LoVo (cell line): ENCODE results near the gene ANKRD35.
"Not testable (repeated sequence)": the region's sequence is repeated elsewhere in the genome, so short reads cannot be mapped to it uniquely, and the experiment has no call there.

Experiments used
- DNase-seq: peaks from one replicate; pipeline ENCODE4 v3.0.0-alpha.2; 2016; ENCODE audit warnings: low spot score

Gene ANKRD35

DNA sequence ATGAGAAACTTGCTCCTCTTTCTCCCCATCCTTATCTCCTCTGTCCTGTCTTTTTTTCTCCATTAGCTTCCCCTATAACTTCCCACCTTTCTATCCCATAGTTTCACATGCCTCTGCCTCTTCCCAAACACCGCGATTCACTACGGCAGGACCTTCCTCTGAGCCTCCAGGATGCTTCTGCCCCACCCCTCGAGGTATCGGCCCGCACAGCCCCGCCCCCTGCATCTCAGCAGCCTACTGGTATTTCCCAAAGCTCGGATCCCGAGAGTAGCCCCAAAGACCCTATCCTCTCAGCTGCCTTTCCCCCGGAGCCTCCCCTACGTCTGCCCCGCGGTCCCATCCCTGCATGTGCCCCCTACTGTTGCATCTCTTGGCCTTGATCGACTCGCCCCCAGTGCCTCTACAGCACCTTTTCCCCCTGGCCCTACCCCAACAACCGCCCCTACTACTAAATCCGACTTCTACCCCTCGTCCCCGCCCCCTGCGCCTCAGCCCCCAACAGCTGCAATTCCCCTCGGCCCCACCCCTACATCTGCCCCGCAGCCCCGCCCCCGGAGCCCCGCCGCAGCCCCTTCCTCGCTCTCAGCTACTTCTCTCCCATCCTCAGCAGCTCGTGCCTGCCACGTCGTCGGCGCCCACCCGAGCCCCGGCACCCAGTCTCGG lies 27.3 kb downstream of the ANKRD35 start:
- DNase-seq, result peak; percentile 30

GRCh38 chr1:145857170-145857569 lies 28.5 kb downstream of the ANKRD35 start:
- DNase-seq, result no peak

GRCh38 chr1:145855426-145855948 lies 30.2 kb downstream of the ANKRD35 start:
- DNase-seq, result no peak

- no peak for DNase-seq
These were observed 36.1 kb downstream of the ANKRD35 start for GRCh38 chr1:145849356-145850160.

DNA sequence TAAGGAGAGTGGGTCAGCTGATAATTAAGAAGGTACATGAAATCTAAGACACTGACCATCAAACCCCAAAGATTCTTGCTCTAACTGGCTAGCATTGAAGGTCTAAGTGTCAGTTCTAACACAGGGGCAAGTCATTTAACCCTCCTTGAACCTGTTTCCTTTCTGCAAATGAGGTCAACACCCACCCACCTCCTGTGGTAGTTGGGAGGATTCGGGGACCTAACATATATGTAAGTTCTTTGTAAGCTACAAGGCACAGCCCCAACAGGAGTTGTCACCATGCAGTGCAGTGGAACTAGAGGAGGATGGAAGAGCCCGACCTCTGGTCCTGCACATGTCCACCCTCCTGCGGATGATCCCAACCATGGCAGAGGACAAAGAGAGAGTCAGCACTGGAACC lies 37.8 kb downstream of the ANKRD35 start:
- no peak for DNase-seq

- no peak for DNase-seq
These were observed 39.5 kb downstream of the ANKRD35 start for GRCh38 chr1:145846201-145846612.

DNA sequence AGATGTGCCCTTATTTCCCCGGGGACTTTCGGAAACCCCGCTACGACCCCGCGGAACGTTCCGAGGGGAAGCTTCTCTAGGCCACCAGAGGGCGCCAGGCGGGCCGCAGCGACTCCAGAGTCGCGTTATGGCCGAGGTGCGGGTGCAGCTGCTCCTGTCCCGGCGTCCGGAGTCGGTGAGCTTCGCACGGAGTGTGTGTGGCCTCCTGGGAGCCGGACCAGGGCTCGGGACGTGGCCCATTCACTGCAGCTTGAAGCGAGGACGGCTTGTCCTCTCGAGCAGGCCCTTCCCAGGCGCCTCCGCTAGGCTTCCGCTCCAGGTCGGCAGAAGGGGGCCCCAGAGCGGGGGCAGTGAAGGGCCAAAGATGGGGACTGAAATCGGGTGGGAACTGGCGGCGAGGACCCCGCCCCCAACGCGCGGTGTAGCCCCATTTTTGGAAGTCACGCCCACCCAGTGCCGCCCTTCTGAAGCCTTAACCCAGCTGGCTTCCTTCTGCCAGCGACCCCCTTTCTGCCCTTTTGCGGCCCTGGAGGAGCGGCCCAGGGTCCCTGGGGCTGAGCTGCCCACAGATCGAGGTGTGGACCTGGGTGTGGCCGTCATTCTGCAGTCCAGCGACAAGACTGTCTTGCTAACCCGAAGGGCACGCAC lies 40.0 kb downstream of the ANKRD35 start, which contains the start of gene NUDT17:
Gene NUDT17, plus strand, starts transcription at position 117 of the 648 bp plus-strand sequence. Its CDS starts 11 bp downstream, at position 128.
- DNase-seq, result peak; percentile 82

DNA sequence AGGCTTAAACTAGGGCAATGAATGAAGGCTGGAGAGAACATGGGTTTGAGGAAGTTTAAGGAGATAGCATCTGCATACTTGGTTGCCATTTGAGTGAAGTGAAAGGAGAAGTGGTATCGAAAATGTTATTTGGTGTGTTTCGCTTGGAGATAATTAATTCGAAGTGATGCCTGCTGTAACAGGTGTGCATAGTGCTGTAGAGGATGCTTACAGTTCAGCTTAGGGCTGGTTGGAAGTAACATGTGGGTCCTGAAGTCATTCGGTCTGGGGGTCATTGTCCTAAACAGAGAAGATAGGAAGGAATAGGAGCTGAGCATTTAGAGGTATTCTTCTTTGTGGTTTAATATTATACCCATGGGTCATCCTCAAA lies 40.5 kb downstream of the ANKRD35 start:
- no peak for DNase-seq

DNA sequence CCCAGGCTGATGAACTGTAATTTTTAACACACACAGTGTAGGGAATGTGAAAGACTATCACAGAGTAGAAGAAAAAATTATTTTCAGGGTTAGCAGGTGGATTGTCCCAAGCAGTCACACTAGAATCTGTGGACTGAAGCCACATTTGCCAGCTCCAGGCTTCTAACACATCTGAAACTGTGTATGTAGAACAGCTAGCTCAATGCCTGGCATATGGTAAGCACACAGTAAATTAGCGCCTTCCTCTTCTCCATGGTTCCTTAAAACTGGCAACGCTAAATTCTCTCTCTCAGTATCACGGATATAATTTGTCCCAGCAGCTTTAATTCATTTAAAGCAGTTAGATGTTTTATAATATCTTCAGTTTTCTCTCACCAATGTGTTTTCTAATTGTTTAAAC lies 42.6 kb downstream of the ANKRD35 start:
- no peak for DNase-seq

DNA sequence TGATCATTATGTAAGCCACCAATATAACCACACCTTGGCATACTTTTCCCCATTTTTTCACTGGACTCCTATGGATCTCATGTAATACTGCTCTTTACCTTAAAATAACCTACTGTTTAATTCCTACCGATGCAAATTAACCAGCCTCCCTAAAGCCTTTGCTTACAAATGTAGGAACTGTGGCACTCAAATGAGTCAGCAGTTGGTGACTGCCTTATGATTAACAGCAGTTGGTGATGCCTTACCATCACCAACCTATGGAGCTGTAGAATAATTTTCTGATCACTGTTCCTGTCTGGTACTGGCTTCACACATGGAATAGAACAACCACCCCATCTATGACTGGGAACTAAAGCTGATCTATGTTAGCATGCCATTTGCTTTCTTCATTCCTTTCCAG lies 48.0 kb downstream of the ANKRD35 start:
- no peak for DNase-seq

- DNase-seq, result not testable (repeated sequence)
These were observed 54.9 kb downstream of the ANKRD35 start for GRCh38 chr1:145830810-145831209.

DNA sequence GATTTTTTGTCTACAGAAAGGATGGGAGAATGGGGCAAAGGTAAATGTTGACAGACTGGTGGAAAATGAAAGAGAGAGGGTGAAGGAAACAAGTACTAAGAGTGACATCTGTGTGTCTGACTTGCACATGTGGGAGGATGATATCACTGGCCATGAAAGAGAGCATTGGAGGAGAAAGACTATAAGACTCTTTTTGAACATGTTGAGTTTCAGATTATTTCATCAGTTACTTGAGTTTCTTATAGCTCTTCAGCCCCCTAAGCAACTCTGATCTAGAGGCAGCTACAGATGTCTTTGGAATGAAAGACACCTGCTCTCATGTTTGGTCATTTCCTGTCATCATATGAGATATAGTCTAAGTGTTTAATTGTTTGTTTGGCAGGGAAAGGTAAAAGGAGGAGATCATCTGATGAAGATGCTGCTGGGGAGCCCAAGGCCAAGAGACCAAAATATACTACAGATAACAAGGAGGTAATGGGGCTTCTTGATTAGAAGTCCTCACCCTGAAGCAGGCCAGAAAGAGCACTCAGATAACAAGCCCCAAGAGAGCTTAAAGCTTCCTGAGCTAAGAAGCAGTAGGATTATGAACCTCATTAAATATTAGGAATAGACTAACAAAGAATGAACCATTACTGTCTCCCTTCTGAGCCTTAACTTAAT lies 57.2 kb downstream of the ANKRD35 start:
- no peak for DNase-seq

DNA sequence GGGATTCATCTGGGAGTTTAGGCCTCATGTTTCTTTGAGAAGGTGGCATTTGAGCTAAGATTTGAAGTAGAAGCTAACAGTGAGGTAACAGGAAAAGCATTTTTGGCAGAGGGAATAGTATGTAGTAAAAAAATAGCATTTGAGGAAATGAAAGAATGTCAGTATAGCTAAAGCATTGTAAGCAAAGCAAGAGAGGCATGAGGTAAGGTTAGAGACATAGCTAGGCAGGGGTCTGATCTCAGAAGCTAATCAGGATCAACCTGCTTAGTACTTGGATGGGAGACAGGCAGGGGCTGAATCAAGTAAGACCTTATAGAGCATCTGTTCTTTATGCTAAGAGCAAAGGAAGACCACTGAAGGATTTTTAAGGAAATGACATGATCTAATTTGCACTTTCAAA lies 57.7 kb downstream of the ANKRD35 start:
- no peak for DNase-seq

DNA sequence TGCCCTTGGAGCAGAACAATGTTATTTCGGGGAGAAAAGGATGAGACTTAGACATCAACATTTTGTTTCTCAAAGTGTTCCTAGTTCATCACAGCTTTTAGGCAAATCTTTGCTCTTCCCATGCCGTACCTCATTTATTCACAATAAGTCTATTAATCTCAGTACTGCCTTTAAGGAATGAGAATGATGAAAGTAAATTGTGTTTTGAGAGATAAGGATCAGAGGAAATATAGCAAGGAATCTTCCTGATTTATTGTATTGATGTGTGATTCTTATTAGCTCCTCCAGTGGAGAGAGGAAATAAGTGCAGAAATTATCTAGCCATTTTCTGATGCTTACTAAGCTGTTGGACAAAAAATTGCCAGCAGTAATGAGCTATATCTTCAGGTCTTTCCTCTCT lies 59.6 kb downstream of the ANKRD35 start:
- no peak for DNase-seq

- no peak for DNase-seq
These were observed 61.2 kb downstream of the ANKRD35 start for GRCh38 chr1:145824499-145824842.

GRCh38 chr1:145823565-145824498 lies 61.8 kb downstream of the ANKRD35 start, which contains the start of the genes POLR3C and RNF115:
Gene POLR3C, plus strand, starts transcription at chr1:145824200. Its CDS starts 1,577 bp downstream, at chr1:145825777.
Gene RNF115, minus strand, starts transcription at chr1:145824095. Its CDS starts 222 bp downstream, at chr1:145823873.
- peak; percentile 88 for DNase-seq

- DNase-seq, result not testable (repeated sequence)
These were observed 62.8 kb downstream of the ANKRD35 start for GRCh38 chr1:145822779-145823331.

GRCh38 chr1:145818095-145818494 lies 67.6 kb downstream of the ANKRD35 start:
- DNase-seq, result not testable (repeated sequence)
